Subcutaneous adipose tissue (tissue), 4 donors: ENCODE measurements around the gene SDC1. TPM values are rescaled to one million over a fixed set of nuclear protein-coding genes. Genes with fewer than 3 reads are reported as not detected.

Experiments used
- CTCF ChIP-seq: fragments of 450-650 bp; IDR thresholded peaks from one replicate; pipeline ENCODE4 v1.5.1; 2016; ENCODE audit warnings: low read depth, mild to moderate bottlenecking, control low read depth, antibody characterized with exemption, moderate library complexity
- total RNA-seq, 4 donors: library from RNA; depleted of rRNA; stranded (reverse); fragments of >200 nt; gene quantifications; one replicate each; pipeline ENCODE4 v1.1.0, GENCODE V29; 2016

SDC1 gene
- total RNA-seq, 4 donors from 2014 or later = 2.4 to 27.5 (median 3.8) TPM

GRCh38 chr2:20203072-20203471, 21.9 kb downstream of the SDC1 start:
- no peak for TF ChIP-seq CTCF

GRCh38 chr2:20201671-20202070, 23.3 kb downstream of the SDC1 start:
- TF ChIP-seq CTCF = no peak

DNA sequence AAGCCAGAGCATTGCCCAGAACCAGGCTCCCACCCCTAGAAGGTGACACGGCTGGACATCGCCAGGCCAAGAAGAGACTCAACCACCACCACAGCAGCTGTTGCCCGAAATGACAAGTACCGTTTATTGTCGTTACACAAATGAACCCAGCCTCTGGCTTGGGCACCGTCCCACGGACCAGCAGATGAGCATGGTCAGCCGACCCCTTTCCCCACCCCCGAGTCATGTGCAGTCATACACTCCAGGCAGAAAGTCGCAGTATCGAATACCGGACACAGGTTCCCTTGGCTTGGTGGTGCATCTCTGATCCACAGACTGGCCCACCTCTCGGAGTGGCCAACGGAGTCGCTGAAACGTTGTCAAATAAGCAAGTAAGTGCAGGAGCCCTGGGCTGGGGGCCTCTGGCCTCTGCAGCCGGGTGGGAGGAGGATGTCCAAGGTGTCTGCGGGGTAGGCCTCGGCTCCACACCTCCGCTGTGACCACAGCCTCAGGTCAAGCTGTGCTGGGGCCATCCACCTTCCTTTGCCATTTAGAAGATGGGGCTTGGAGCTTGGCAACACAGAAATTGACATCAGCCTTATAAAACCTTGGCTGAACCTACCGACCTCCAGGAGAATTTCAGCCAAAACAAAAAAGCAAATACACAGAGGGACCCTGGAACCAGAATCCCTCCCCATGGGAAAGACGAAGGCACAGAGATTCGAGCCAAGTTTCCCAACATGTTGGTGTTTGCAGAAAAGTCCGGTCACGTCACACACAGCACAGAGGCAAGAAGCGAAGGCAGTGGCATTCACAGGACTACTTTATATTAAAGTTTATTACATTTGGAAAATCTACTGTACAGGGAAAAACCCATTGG, 24.0 kb downstream of the SDC1 start:
- no peak for TF ChIP-seq CTCF

DNA sequence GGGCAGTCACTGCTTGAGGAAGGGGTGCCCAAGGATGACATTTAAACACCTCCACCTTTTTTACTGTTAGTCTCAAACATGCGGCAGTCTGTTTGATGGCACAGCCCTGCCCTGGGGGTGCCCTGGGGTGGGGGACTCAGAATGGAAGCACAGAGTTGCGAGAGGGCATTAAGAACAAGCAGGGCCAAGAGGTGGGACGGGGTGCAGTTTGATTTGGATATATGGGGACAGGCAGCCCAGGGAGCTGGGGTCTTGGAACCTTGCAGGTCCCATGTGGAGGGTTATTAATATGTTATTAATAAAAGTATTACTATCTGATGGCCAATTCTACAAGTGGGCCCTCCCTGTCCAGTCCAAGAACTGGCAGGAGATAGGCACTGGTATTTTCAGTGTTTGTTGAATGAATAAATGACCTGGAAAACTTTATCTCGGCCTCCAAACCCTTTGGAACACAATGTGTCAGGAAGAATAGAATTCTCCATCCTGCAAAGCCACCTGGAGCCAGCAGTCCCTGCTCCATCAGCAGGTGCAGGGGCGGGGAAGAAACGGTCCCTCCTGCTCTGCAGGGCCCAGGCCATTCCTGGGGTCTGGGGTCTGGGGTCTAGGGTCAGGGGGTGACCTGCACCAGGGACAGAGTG, 25.2 kb downstream of the SDC1 start:
- TF ChIP-seq CTCF = no peak

DNA sequence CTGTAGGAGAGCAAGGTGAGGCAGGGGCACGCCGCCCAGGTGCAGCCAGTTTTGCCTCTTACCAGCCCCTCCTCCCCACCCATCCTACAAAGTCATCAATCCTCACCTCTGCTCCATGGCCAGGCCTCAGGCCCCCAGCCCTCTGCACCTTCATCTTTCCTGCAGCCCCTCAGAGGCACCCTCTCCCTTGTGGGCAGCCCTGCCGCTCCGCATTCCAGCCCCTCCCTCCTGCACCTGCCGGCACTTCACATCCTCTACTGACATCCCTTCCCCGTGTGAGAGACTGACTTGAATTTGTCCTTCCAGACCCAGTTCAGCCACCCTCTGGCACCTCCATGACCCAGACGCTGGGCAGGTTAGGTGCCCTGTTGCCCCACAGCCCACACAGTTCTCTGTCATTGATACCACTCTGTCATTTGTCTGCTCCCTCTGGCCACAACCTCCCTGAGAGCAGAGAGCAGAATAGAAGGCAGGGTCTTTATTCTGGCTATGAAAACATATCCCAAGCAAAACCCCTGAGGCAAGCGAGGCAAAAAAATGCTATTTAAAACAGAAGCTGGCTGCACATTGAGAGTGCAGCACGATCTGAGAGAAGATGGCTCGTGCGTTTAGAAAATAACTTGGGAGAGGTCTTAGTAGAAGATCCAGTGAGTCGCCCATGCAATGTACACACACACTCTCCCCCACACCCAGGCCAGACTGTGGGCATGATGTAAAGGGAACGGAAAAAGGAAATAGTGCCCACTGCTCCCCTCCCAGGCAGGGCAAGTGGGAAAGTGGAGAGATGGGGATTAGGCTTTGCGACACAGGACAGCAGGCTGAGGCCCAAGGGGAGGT, 25.9 kb downstream of the SDC1 start:
- TF ChIP-seq CTCF = no peak

GRCh38 chr2:20198001-20198400, 26.9 kb downstream of the SDC1 start:
- TF ChIP-seq CTCF = no peak

- TF ChIP-seq CTCF = no peak
These were observed 27.7 kb downstream of the SDC1 start for GRCh38 chr2:20197192-20197591.
